ENCODE data around the gene IGFLR1. TPM values are rescaled to one million over a fixed set of nuclear protein-coding genes. Genes with fewer than 3 reads are reported as not detected.

The IGFLR1 gene
- total and polyA plus RNA-seq, 2 donors (not counting 3 experiments of a cell fraction or from before 2014, with no cell fraction given): 2.6 to 7.6 TPM

DNA sequence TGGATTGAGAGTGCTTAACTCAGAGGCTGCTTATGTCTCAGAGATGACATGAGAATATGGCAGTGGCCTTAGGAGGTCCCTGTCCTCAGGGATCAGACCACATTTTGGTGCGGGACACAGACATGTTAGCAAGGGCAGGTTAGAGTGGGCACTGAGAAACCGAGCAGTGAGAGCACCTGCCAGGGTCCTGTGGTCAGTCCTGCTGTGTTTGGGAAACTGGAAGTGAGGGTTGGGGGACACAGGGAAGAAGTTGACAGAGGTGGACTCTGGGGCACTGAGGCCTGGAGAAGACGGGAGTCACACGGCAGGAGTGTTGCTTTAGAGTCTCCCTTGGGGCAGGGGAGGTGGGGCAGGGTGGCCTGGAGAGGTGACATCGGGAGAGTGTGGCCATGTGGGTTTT, 7.4 kb downstream of the IGFLR1 start:
- Histone ChIP-seq H3K9me1 (replicated peaks; ENCODE audit: control insufficient read depth, extremely low read depth, insufficient read depth, low read length) (no peaks in the 10 kb centered on the region), H3K9me3 (replicated peaks; ENCODE audit: control insufficient read depth, insufficient read depth, low read length) (no peaks in the 10 kb centered on the region), H3K27ac (ENCODE audit: insufficient read depth, low read depth, low read length) (no peak overlapping the region), H3K4me3 (replicated peaks in 1 of 3; ENCODE audit: insufficient read depth in 1 of 3, low read depth in 1 of 3, low read length in 3 of 3) (no peak overlapping the region), H3K36me3 (ENCODE audit: control insufficient read depth in 2 of 2, extremely low read depth in 1 of 2, insufficient read depth in 2 of 2, low read length in 2 of 2) (peaks cover 13 to 63% of the 10 kb centered on the region in 2 experiments), H2AFZ (ENCODE audit: low read depth, low read length) (no peak overlapping the region), H3K4me2 (ENCODE audit: insufficient read depth, low read length) (no peak overlapping the region), H3K9ac (replicated peaks; ENCODE audit: extremely low read depth, insufficient read depth, low read length) (no peak overlapping the region), H3K27me3 (ENCODE audit: control insufficient read depth in 2 of 2, insufficient read depth in 2 of 2, low read length in 2 of 2) (no peaks in the 10 kb centered on the region), H3K79me2 (ENCODE audit: control insufficient read depth, insufficient read depth, low read length) (no peaks in the 10 kb centered on the region), H3K4me1 (ENCODE audit: control insufficient read depth, extremely low read depth, insufficient read depth, low read length) (peaks cover 2% of the 10 kb centered on the region), H4K20me1 (replicated peaks; ENCODE audit: control insufficient read depth, extremely low read depth, insufficient read depth, low read length) (no peaks in the 10 kb centered on the region)
- TF ChIP-seq MYC (IDR thresholded peaks at IDR 0.05; ENCODE audit: low read depth, low read length): no peak
- no peak for TF ChIP-seq FOS (IDR thresholded peaks at IDR 0.05; ENCODE audit: borderline replicate concordance, insufficient read depth, low read length)
- no peak for TF ChIP-seq GATA2 (IDR thresholded peaks at IDR 0.05; ENCODE audit: insufficient read depth, insufficient read length, low read depth, low read length)
- no peak for TF ChIP-seq POLR2A (IDR thresholded peaks at IDR 0.05; ENCODE audit: low read depth, low read length)
- no peak for TF ChIP-seq POLR2AphosphoS5 (IDR thresholded peaks at IDR 0.05; ENCODE audit: insufficient read depth, low read depth, low read length)
- TF ChIP-seq, protein P1, sequence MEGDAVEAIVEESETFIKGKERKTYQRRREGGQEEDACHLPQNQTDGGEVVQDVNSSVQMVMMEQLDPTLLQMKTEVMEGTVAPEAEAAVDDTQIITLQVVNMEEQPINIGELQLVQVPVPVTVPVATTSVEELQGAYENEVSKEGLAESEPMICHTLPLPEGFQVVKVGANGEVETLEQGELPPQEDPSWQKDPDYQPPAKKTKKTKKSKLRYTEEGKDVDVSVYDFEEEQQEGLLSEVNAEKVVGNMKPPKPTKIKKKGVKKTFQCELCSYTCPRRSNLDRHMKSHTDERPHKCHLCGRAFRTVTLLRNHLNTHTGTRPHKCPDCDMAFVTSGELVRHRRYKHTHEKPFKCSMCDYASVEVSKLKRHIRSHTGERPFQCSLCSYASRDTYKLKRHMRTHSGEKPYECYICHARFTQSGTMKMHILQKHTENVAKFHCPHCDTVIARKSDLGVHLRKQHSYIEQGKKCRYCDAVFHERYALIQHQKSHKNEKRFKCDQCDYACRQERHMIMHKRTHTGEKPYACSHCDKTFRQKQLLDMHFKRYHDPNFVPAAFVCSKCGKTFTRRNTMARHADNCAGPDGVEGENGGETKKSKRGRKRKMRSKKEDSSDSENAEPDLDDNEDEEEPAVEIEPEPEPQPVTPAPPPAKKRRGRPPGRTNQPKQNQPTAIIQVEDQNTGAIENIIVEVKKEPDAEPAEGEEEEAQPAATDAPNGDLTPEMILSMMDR (IDR thresholded peaks at IDR 0.05; ENCODE audit: extremely low read depth in 1 of 2, insufficient read depth in 1 of 2, low read depth in 1 of 2, low read length in 2 of 2): no peak
- TF ChIP-seq JUN (IDR thresholded peaks at IDR 0.05; ENCODE audit: borderline replicate concordance, insufficient read depth, insufficient read length, low read depth): no peak
- no peak for TF ChIP-seq EZH2 (IDR thresholded peaks at IDR 0.05; ENCODE audit: borderline replicate concordance, low read depth, low read length, severe bottlenecking)
- TF ChIP-seq, protein P2, sequence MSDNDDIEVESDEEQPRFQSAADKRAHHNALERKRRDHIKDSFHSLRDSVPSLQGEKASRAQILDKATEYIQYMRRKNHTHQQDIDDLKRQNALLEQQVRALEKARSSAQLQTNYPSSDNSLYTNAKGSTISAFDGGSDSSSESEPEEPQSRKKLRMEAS (IDR thresholded peaks at IDR 0.05; ENCODE audit: insufficient read depth, insufficient read length): no peak
- DNase-seq (ENCODE audit: low read depth, low spot score) (no peak), FAIRE-seq (no peak)
- intact Hi-C loops (cut with micrococcal nuclease): no loop called here
- ChIA-PET POLR2A (no interaction called here), CTCF (no interaction called here)
- dilution Hi-C loops (cut with MboI; ENCODE audit: extremely low pct_ligation_motif_present, low sequenced_read_pairs): no loop called here
- no TSS peak for BruUV-seq (replicated peaks)
